Upper lobe of right lung (tissue), 1 donor: Measurements from ENCODE around the gene ACSS1. TPM values are rescaled to one million over a fixed set of nuclear protein-coding genes. Genes with fewer than 3 reads are reported as not detected.
A peak's percentile ranks its signal among the peaks of the same experiment; 100 is the strongest.

ENCODE experiments used
- ATAC-seq: fragments of 200-7000 bp; cut with Tn5 transposase; one replicate; pipeline ENCODE4 v1.9.1; 2020; ENCODE audit warnings: mild to moderate bottlenecking, moderate library complexity
- DNase-seq: peaks from one replicate; pipeline ENCODE4 v3.0.0-alpha.2; 2020
- H3K27ac ChIP-seq: fragments of 200-600 bp; one replicate; pipeline ENCODE4 v1.8.0; 2022
- H3K27me3 ChIP-seq: fragments of 200-600 bp; one replicate; pipeline ENCODE4 v1.8.0; 2022; ENCODE audit warnings: mild to moderate bottlenecking
- H3K36me3 ChIP-seq: fragments of 200-600 bp; one replicate; pipeline ENCODE4 v1.8.0; 2022
- H3K4me1 ChIP-seq: fragments of 200-600 bp; one replicate; pipeline ENCODE4 v1.8.0; 2022
- H3K4me3 ChIP-seq: fragments of 200-600 bp; one replicate; pipeline ENCODE4 v1.8.0; 2022; ENCODE audit warnings: mild to moderate bottlenecking
- H3K9me3 ChIP-seq: fragments of 200-600 bp; one replicate; pipeline ENCODE4 v1.8.0; 2022
- intact Hi-C: fragments of 100-400 bp; cut with DNase I; formaldehyde crosslinking; loops from one replicate; pipeline ENCODE4 v1.11.0; 2022
- total RNA-seq: library from RNA; stranded (reverse); fragmentation: NEBNext Ultra II Directional; extraction: Animal tissue kit (Norgen Biotek cat#: 25700); gene quantifications from one replicate; pipeline ENCODE4 v1.2.1, GENCODE V29; 2021
- TF ChIP-seq, protein P1 (sequence below): fragments of 200-600 bp; IDR thresholded peaks from one replicate; pipeline ENCODE4 v1.8.0; 2022; ENCODE audit warnings: antibody characterized with exemption
- donor health status: DM: no; HTN: yes; CAD: no; lungs with severe emphysema.

ACSS1 gene
- total RNA-seq, 1 donor from 2014 or later, result 37.2 TPM

DNA sequence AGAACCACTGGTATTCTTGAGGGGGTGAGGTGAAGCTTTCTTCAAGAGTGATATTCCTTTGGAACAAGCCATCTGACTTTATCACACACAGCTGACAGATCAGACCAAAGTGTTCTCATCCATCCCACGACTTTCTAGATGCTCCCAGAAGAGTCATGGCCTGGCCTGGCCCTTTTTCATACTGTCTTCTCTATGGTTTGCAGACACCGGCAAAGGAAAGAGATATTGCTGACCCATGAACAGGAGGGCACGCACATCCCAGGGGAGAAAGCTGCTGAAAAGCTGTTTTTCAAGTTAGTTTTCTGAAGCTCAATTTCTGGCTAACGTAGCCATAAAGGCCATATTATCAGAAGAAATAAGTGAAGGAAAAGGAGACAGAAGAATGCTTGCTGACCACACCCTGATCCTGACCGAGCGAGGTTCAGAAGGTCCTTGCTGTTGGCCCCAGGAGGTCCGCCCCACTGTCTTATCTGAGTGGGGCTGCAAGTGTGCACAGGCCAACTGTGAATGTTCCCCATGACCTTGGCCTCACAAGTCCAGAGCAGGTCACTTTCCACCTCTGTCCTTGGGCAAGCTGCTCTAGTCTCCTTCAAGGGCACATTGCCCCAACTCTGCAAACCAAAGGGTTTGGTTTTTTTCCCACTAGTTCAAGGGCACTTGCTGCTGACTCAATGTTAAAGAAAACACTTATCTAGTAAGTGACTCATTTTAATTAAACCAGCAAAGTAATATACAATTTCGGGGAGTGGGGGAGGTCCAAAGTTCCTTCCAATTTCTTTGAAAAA is 2.0 kb downstream of the ACSS1 start:
- peak overlapping the region; percentile 75 for H3K4me3 ChIP-seq
- no peaks in the 10 kb centered on the region for H3K27me3 ChIP-seq
- TF ChIP-seq, protein P1, sequence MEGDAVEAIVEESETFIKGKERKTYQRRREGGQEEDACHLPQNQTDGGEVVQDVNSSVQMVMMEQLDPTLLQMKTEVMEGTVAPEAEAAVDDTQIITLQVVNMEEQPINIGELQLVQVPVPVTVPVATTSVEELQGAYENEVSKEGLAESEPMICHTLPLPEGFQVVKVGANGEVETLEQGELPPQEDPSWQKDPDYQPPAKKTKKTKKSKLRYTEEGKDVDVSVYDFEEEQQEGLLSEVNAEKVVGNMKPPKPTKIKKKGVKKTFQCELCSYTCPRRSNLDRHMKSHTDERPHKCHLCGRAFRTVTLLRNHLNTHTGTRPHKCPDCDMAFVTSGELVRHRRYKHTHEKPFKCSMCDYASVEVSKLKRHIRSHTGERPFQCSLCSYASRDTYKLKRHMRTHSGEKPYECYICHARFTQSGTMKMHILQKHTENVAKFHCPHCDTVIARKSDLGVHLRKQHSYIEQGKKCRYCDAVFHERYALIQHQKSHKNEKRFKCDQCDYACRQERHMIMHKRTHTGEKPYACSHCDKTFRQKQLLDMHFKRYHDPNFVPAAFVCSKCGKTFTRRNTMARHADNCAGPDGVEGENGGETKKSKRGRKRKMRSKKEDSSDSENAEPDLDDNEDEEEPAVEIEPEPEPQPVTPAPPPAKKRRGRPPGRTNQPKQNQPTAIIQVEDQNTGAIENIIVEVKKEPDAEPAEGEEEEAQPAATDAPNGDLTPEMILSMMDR, result no peak
- peaks cover 68% of the 10 kb centered on the region for H3K4me1 ChIP-seq
- H3K36me3 ChIP-seq, result no peaks in the 10 kb centered on the region
- peak overlapping the region; percentile 95 for H3K27ac ChIP-seq
- peak; percentile 2 for ATAC-seq
- intact Hi-C loops, result no loop called here
- no peak for DNase-seq
- no peaks in the 10 kb centered on the region for H3K9me3 ChIP-seq

DNA sequence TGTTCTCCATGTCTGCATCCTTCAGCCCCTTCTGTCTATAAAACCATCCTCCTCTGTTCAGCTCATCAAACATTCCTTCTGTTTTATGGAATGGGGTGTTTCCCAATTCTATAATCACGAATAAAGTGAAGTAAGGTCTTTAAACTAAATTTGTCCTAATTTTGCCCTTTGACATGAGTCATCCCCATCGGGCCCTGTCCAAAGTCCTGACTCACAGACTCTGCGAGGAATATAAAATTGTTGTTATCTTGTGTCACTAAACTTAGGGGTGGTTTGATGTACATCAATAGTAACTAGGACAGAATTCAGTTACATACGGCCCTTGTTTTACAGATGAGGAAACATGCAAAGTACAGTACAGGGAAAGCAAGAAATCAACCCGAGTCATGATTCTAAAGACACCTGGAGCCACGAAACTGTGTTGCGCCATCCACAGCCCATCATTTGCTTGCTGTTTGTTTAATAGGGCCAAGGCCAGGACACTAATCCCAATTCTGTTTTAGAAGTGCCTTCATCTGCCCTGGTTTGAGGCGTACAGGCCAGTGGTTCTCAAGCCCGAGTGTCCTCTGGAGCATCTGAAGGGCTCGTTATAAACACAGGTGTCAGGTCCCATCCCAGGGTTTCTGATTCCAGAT is 2.8 kb downstream of the ACSS1 start:
- Histone ChIP-seq H3K4me1 (peaks cover 73% of the 10 kb centered on the region), H3K36me3 (no peaks in the 10 kb centered on the region), H3K27me3 (no peaks in the 10 kb centered on the region), H3K4me3 (no peak overlapping the region), H3K9me3 (no peaks in the 10 kb centered on the region), H3K27ac (peak overlapping the region; percentile 95)
- DNase-seq, result no peak
- TF ChIP-seq, protein P1, result no peak
- intact Hi-C loops, result no loop called here
- no peak for ATAC-seq

DNA sequence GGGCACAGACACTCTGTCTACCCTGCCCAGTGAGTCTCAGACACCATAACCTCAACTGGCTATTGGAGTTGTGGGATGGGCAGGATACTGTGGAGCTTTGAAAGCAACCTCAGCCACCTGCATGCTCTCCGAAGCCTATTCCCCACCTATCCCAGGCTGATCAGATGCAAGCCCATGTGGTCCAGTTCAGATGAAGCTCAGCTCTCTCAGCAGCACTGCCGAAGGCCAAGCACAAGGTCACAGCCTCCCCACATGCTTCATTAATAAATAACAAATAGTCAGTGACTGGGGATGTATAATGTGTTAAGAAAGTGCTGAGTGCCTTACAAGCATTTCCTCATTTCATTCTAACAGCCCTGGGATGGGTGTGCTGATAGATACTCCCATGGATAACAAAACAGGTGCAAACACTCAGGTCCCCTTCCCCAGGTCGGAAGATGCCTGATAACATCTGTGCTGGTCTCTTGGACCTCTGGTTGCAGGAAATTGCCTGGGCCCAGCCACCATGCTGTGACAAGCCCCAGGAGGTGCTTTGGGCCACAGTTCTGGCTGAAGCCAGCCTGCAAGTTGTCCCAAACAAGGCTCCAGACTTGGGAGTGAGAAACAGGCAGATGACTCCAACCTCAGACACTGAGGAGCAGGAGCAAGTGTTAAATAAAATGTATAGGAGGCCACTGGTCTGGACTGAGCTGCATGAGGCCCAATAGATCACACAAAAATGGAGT is 3.7 kb downstream of the ACSS1 start:
- peak overlapping the region; percentile 75 for H3K27ac ChIP-seq
- no peak overlapping the region for H3K4me3 ChIP-seq
- ATAC-seq (no peak), DNase-seq (peak; percentile 45)
- H3K27me3 ChIP-seq, result no peaks in the 10 kb centered on the region
- TF ChIP-seq, protein P1, result no peak
- intact Hi-C loops, result no loop called here
- no peaks in the 10 kb centered on the region for H3K9me3 ChIP-seq
- H3K36me3 ChIP-seq, result no peaks in the 10 kb centered on the region
- peaks cover 77% of the 10 kb centered on the region for H3K4me1 ChIP-seq

DNA sequence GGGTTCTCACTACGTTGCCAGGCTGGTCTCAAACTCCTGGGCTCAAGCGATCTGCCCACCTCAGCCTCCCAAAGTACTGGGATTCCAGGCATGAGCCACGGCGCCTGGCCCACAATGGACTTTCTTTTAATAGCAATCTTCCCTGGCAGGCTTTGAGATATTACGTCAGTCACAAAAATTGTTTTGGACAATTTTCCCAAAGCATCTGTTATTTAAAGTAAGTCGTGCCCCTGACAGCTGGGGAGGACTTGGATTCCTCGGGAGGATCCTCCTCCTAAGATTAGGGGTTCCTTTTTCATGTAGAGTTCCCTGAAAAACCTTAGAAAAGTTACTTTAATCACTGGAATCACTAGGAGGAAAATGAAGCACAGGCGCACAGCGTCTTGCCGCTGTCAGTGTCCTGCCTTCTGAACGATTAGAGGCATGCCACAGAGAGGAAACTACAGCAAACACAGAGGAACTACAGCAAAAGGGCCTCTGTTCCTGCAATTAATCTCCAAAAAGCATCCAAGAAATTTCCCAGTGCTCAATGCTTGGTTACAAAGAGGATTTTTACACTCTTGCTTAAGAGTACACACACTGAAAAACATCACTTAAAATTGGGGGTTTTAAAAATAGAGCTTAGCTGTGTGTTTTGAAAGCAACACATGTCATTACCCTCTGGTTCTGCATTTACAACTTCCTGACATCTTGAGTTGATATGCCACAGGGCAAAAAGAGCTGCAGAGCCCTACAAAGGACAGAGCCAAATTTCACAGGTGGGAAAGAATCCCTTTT is 4.5 kb downstream of the ACSS1 start:
- ATAC-seq, result no peak
- TF ChIP-seq, protein P1, result no peak
- Histone ChIP-seq H3K4me1 (peaks cover 77% of the 10 kb centered on the region), H3K9me3 (no peaks in the 10 kb centered on the region), H3K36me3 (no peaks in the 10 kb centered on the region), H3K27me3 (no peaks in the 10 kb centered on the region), H3K4me3 (no peak overlapping the region), H3K27ac (peak overlapping the region; percentile 75)
- DNase-seq, result peak; percentile 33
- intact Hi-C loops, result no loop called here
